PC-3 (cell line): ENCODE measurements around the gene TMPRSS13.

ENCODE experiments used
- CTCF ChIP-seq: fragments of 300-600 bp; sonication (generic); conservative IDR thresholded peaks from 2 replicates; pipeline ENCODE4 v1.5.1; 2017; ENCODE audit warnings: antibody characterized with exemption, low read depth, mild to moderate bottlenecking, low read length
- EZH2 ChIP-seq: fragments of 300-600 bp; sonication (generic); IDR thresholded peaks from one replicate; pipeline ENCODE4 v1.6.1; 2017; ENCODE audit warnings: antibody characterized with exemption, mild to moderate bottlenecking, low read length; ENCODE audit not compliant: unreplicated experiment
- EZH2phosphoT487 ChIP-seq: fragments of 300-600 bp; sonication (generic); IDR thresholded peaks from 2 replicates; pipeline ENCODE4 v1.6.1; 2018; ENCODE audit warnings: mild to moderate bottlenecking, antibody characterized with exemption, low read length, borderline replicate concordance

- no peak for TF ChIP-seq CTCF
- TF ChIP-seq EZH2phosphoT487: no peak
- no peak for TF ChIP-seq EZH2
Measured at GRCh38 chr11:117860139-117860538, 69.1 kb downstream of the TMPRSS13 start.
